ENCODE data around the gene NKAIN2.

NKAIN2 gene

DNA sequence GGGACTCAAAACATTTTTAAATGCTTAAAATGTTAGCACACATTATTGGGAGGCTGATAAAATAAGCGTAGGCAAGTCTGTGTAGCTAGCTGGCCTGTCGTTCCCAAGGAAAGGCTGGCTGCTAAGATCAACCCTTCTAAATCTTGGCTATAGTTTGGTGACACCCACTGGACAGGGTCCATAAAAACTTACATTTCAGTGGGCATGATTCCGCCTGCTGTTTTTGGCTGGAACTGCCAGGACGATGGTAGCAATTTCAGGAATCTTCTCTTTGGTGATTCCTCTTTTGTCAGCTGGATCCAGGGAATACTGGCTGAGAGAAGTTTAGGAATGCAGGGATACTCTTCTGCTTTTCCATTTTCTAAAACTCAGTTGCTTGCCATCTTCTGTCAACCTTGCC is 162.2 kb downstream of the NKAIN2 start:
- POLR2A ChIA-PET = no interaction called here
- CTCF ChIA-PET = interaction anchor here (0.6 to 3.9 kb wide), 15 partner anchors 12 to 870 kb away, joined by 3 to 32 read pairs (median 3); no protein-coding TSS in a partner anchor
- Histone ChIP-seq H3K27ac (ENCODE audit: extremely low read depth, low read depth, low read length) (no peak overlapping the region), H3K4me3 (ENCODE audit: low read depth, low read length) (no peak overlapping the region), H3K36me3 (ENCODE audit: control insufficient read depth in 2 of 2, insufficient read depth in 1 of 2, low read length in 2 of 2) (no peaks in the 10 kb centered on the region), H3K9me3 (ENCODE audit: control insufficient read depth, insufficient read depth, low read depth, low read length) (no peaks in the 10 kb centered on the region), H3K4me1 (ENCODE audit: control insufficient read depth, insufficient read depth, low read length) (peaks cover 12% of the 10 kb centered on the region)
- TF ChIP-seq ZNF830 (tag by site-specific recombination; IDR thresholded peaks at IDR 0.05; ENCODE audit: low read depth) (no peak), ZNF654 (tag by site-specific recombination; IDR thresholded peaks at IDR 0.05; ENCODE audit: low read depth) (peak; percentile 36)
- TF ChIP-seq, protein P1, sequence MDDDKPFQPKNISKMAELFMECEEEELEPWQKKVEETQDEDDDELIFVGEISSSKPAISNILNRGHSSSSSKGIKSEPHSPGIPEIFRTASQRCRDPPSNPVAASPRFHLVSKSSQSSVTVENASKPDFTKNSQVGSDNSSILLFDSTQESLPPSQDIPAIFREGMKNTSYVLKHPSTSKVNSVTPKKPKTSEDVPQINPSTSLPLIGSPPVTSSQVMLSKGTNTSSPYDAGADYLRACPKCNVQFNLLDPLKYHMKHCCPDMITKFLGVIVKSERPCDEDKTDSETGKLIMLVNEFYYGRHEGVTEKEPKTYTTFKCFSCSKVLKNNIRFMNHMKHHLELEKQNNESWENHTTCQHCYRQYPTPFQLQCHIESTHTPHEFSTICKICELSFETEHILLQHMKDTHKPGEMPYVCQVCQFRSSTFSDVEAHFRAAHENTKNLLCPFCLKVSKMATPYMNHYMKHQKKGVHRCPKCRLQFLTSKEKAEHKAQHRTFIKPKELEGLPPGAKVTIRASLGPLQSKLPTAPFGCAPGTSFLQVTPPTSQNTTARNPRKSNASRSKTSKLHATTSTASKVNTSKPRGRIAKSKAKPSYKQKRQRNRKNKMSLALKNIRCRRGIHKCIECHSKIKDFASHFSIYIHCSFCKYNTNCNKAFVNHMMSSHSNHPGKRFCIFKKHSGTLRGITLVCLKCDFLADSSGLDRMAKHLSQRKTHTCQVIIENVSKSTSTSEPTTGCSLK (tag by site-specific recombination; IDR thresholded peaks at IDR 0.05) = no peak
- TF ChIP-seq, protein P2, sequence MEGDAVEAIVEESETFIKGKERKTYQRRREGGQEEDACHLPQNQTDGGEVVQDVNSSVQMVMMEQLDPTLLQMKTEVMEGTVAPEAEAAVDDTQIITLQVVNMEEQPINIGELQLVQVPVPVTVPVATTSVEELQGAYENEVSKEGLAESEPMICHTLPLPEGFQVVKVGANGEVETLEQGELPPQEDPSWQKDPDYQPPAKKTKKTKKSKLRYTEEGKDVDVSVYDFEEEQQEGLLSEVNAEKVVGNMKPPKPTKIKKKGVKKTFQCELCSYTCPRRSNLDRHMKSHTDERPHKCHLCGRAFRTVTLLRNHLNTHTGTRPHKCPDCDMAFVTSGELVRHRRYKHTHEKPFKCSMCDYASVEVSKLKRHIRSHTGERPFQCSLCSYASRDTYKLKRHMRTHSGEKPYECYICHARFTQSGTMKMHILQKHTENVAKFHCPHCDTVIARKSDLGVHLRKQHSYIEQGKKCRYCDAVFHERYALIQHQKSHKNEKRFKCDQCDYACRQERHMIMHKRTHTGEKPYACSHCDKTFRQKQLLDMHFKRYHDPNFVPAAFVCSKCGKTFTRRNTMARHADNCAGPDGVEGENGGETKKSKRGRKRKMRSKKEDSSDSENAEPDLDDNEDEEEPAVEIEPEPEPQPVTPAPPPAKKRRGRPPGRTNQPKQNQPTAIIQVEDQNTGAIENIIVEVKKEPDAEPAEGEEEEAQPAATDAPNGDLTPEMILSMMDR (tag by site-specific recombination; IDR thresholded peaks at IDR 0.05) = peak; percentile 68

DNA sequence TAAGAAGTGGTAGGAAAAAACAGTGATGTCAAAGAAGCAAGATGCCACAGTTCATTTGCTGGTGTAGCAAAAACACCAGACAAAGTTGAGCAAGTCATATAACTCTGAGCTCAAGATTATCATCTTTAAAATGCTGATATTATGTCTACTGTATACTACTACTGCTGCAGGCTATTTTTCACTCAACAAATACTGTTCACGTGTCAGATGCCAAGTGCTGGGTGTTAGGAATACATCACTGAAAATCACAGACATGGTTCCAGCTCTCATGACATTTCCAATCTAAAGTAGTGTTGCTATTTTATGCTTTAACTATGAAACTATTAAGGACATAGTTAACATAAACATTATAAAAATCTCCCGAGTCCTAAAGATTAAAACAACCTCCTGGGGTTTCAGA is 163.0 kb downstream of the NKAIN2 start:
- no peaks in the 10 kb centered on the region for H3K36me3 ChIP-seq (ENCODE audit: control insufficient read depth in 2 of 2, insufficient read depth in 1 of 2, low read length in 2 of 2)
- no peaks in the 10 kb centered on the region for H3K9me3 ChIP-seq (ENCODE audit: control insufficient read depth, insufficient read depth, low read depth, low read length)
- H3K4me3 ChIP-seq (ENCODE audit: low read depth, low read length) = no peak overlapping the region
- TF ChIP-seq TCF7L2 (IDR thresholded peaks at IDR 0.05; ENCODE audit: borderline replicate concordance, low read depth, low read length) (0 out of 2 replicates have a peak, but pooled peaks have one; percentile 21), ZNF544 (tag by site-specific recombination; IDR thresholded peaks at IDR 0.05) (no peak), ZNF311 (tag by site-specific recombination; IDR thresholded peaks at IDR 0.05; ENCODE audit: borderline replicate concordance) (no peak)
- TF ChIP-seq, protein P3, sequence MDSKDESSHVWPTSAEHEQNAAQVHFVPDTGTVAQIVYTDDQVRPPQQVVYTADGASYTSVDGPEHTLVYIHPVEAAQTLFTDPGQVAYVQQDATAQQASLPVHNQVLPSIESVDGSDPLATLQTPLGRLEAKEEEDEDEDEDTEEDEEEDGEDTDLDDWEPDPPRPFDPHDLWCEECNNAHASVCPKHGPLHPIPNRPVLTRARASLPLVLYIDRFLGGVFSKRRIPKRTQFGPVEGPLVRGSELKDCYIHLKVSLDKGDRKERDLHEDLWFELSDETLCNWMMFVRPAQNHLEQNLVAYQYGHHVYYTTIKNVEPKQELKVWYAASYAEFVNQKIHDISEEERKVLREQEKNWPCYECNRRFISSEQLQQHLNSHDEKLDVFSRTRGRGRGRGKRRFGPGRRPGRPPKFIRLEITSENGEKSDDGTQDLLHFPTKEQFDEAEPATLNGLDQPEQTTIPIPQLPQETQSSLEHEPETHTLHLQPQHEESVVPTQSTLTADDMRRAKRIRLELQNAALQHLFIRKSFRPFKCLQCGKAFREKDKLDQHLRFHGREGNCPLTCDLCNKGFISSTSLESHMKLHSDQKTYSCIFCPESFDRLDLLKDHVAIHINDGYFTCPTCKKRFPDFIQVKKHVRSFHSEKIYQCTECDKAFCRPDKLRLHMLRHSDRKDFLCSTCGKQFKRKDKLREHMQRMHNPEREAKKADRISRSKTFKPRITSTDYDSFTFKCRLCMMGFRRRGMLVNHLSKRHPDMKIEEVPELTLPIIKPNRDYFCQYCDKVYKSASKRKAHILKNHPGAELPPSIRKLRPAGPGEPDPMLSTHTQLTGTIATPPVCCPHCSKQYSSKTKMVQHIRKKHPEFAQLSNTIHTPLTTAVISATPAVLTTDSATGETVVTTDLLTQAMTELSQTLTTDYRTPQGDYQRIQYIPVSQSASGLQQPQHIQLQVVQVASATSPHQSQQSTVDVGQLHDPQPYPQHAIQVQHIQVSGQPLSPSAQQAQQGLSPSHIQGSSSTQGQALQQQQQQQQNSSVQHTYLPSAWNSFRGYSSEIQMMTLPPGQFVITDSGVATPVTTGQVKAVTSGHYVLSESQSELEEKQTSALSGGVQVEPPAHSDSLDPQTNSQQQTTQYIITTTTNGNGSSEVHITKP (tag by site-specific recombination; IDR thresholded peaks at IDR 0.05) = no peak
- H3K4me1 ChIP-seq (ENCODE audit: control insufficient read depth, insufficient read depth, low read length) = peaks cover 12% of the 10 kb centered on the region
- no peak overlapping the region for H3K27ac ChIP-seq (ENCODE audit: extremely low read depth, low read depth, low read length)
- ChIA-PET CTCF (interaction anchor here (0.6 to 3.9 kb wide), 13 partner anchors 11 to 585 kb away, joined by 3 to 32 read pairs (median 3); no protein-coding TSS in a partner anchor), POLR2A (no interaction called here)

DNA sequence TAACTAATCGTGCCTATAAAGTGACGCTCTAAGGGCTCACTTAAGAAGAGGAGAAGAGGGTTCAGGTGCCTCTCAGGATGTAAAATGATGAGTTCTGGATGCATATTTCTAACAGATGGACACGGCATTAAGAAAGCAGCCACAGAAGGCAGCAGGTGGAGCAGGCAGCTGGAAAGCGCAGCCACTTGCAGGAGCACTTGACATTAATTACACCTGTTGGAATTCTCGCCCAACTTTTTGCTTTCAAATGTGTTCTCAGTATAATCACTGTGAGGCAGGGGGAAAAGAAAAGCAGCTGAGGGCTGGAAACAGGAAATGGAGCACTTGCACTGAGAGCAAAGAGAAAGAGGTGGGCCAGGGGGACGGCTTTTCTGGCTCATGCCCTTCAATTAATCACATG is 164.2 kb downstream of the NKAIN2 start:
- no peaks in the 10 kb centered on the region for H3K9me3 ChIP-seq (ENCODE audit: control insufficient read depth, insufficient read depth, low read depth, low read length)
- no peaks in the 10 kb centered on the region for H3K36me3 ChIP-seq (ENCODE audit: control insufficient read depth in 2 of 2, insufficient read depth in 1 of 2, low read length in 2 of 2)
- H3K4me1 ChIP-seq (ENCODE audit: control insufficient read depth, insufficient read depth, low read length) = peaks cover 12% of the 10 kb centered on the region
- no peak overlapping the region for H3K27ac ChIP-seq (ENCODE audit: extremely low read depth, low read depth, low read length)
- CTCF ChIA-PET = no interaction called here
- TF ChIP-seq, protein P2 (tag by site-specific recombination; IDR thresholded peaks at IDR 0.05) = no peak
- no peak for TF ChIP-seq ZNF664 (tag by site-specific recombination; IDR thresholded peaks at IDR 0.05)
- peak; percentile 84 for TF ChIP-seq SCRT2 (tag by site-specific recombination; IDR thresholded peaks at IDR 0.05)
- TF ChIP-seq, protein P4, sequence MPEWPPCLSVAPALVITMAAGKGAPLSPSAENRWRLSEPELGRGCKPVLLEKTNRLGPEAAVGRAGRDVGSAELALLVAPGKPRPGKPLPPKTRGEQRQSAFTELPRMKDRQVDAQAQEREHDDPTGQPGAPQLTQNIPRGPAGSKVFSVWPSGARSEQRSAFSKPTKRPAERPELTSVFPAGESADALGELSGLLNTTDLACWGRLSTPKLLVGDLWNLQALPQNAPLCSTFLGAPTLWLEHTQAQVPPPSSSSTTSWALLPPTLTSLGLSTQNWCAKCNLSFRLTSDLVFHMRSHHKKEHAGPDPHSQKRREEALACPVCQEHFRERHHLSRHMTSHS (tag by site-specific recombination; IDR thresholded peaks at IDR 0.05) = no peak
- no peak overlapping the region for H3K4me3 ChIP-seq (ENCODE audit: low read depth, low read length)
- POLR2A ChIA-PET = no interaction called here
